Measurements from ENCODE around the gene RPS23.

RPS23 gene

GRCh38 chr5:82309091-82309531 is 31.0 kb upstream of the RPS23 start:
- Histone ChIP-seq H3K27me3 (ENCODE audit: insufficient read depth, low read depth, severe bottlenecking) (no peaks in the 10 kb centered on the region), H3K36me3 (no peaks in the 10 kb centered on the region), H3K27ac (no peak overlapping the region), H3K9me3 (ENCODE audit: severe bottlenecking) (peaks cover 2% of the 10 kb centered on the region), H3K4me3 (ENCODE audit: low read depth, low read length) (no peak overlapping the region)
- no peak for TF ChIP-seq CTCF (IDR thresholded peaks at IDR 0.05; ENCODE audit: low read depth, low read length)
- DNase-seq: no peak

- H3K27ac ChIP-seq: no peak overlapping the region
- DNase-seq: no peak
These were observed 30.3 kb upstream of the RPS23 start for GRCh38 chr5:82308416-82308815.

GRCh38 chr5:82307451-82307850 is 29.3 kb upstream of the RPS23 start:
- no peak for DNase-seq
- no peaks in the 10 kb centered on the region for H3K36me3 ChIP-seq
- H3K9me3 ChIP-seq (ENCODE audit: severe bottlenecking): peaks cover 2% of the 10 kb centered on the region
- TF ChIP-seq CTCF (IDR thresholded peaks at IDR 0.05; ENCODE audit: low read depth, low read length): no peak
- no peak overlapping the region for H3K27ac ChIP-seq
- no peaks in the 10 kb centered on the region for H3K27me3 ChIP-seq (ENCODE audit: insufficient read depth, low read depth, severe bottlenecking)
- H3K4me3 ChIP-seq (ENCODE audit: low read depth, low read length): no peak overlapping the region

More at GRCh38 chr5:82308416-82308815, 30.3 kb upstream of the RPS23 start:
- TF ChIP-seq CTCF (IDR thresholded peaks at IDR 0.05; ENCODE audit: low read depth, low read length): no peak
- no peak overlapping the region for H3K4me3 ChIP-seq (ENCODE audit: low read depth, low read length)
- peaks cover 2% of the 10 kb centered on the region for H3K9me3 ChIP-seq (ENCODE audit: severe bottlenecking)
- H3K36me3 ChIP-seq: no peaks in the 10 kb centered on the region
- no peaks in the 10 kb centered on the region for H3K27me3 ChIP-seq (ENCODE audit: insufficient read depth, low read depth, severe bottlenecking)

- no peak for TF ChIP-seq CTCF (IDR thresholded peaks at IDR 0.05; ENCODE audit: low read depth, low read length)
These were observed 28.0 kb upstream of the RPS23 start for GRCh38 chr5:82306151-82306550.

GRCh38 chr5:82301190-82301589 is 23.0 kb upstream of the RPS23 start:
- Histone ChIP-seq H3K9me3 (ENCODE audit: severe bottlenecking) (no peaks in the 10 kb centered on the region), H3K27me3 (ENCODE audit: insufficient read depth, low read depth, severe bottlenecking) (no peaks in the 10 kb centered on the region), H3K36me3 (no peaks in the 10 kb centered on the region), H3K27ac (no peak overlapping the region), H3K4me3 (ENCODE audit: low read depth, low read length) (no peak overlapping the region)
- no peak for TF ChIP-seq CTCF (IDR thresholded peaks at IDR 0.05; ENCODE audit: low read depth, low read length)
- DNase-seq: no peak

More at GRCh38 chr5:82306151-82306550, 28.0 kb upstream of the RPS23 start:
- Histone ChIP-seq H3K36me3 (no peaks in the 10 kb centered on the region), H3K4me3 (ENCODE audit: low read depth, low read length) (no peak overlapping the region), H3K9me3 (ENCODE audit: severe bottlenecking) (peaks cover 2% of the 10 kb centered on the region), H3K27me3 (ENCODE audit: insufficient read depth, low read depth, severe bottlenecking) (no peaks in the 10 kb centered on the region), H3K27ac (no peak overlapping the region)
- DNase-seq: no peak

GRCh38 chr5:82298668-82299067 is 20.5 kb upstream of the RPS23 start:
- no peak for TF ChIP-seq CTCF (IDR thresholded peaks at IDR 0.05; ENCODE audit: low read depth, low read length)
- no peaks in the 10 kb centered on the region for H3K9me3 ChIP-seq (ENCODE audit: severe bottlenecking)
- H3K4me3 ChIP-seq (ENCODE audit: low read depth, low read length): no peak overlapping the region
- no peaks in the 10 kb centered on the region for H3K27me3 ChIP-seq (ENCODE audit: insufficient read depth, low read depth, severe bottlenecking)
- no peak overlapping the region for H3K27ac ChIP-seq
- no peak for DNase-seq
- H3K36me3 ChIP-seq: no peaks in the 10 kb centered on the region
